ENCODE measurements around the gene RAB23. TPM values are rescaled to one million over a fixed set of nuclear protein-coding genes. Genes with fewer than 3 reads are reported as not detected.

The RAB23 gene
- total and polyA plus RNA-seq, 12 donors, result 2.3 to 14.7 (median 5.6) TPM

GRCh38 chr6:57165080-57165479, 57.0 kb downstream of the RAB23 start:
- H3K4me3 ChIP-seq, result no peak overlapping the region
- intact Hi-C loops (cut with DNase I), result no loop called here
- peaks cover 0 to 13% (median 10%) of the 10 kb centered on the region in 3 donors for H3K9me3 ChIP-seq (replicated peaks in 1 of 3)
- H3K36me3 ChIP-seq (replicated peaks in 1 of 2), result peaks cover 0 to 3% of the 10 kb centered on the region in 2 donors
- WGBS, 4 donors, result 95 to 100% (median 98%) methylated on average over 1 of the region's 1 CpG
- H3K27me3 ChIP-seq, result no peaks in the 10 kb centered on the region
- H3K27ac ChIP-seq, result no peak overlapping the region
- H3K4me1 ChIP-seq (replicated peaks in 1 of 2), result peaks cover 7 to 16% of the 10 kb centered on the region in 2 donors
- TF ChIP-seq POLR2A (IDR thresholded peaks at IDR 0.05) (no peak), CTCF (IDR thresholded peaks at IDR 0.05) (no peak)
- no peak for DNase-seq

GRCh38 chr6:57163956-57164355, 58.2 kb downstream of the RAB23 start:
- Histone ChIP-seq H3K27me3 (no peaks in the 10 kb centered on the region), H3K27ac (no peak overlapping the region), H3K4me1 (replicated peaks in 1 of 2) (peaks cover 7 to 16% of the 10 kb centered on the region in 2 donors), H3K36me3 (replicated peaks in 1 of 2) (peaks cover 0 to 3% of the 10 kb centered on the region in 2 donors), H3K4me3 (no peak overlapping the region), H3K9me3 (replicated peaks in 1 of 3) (peaks cover 0 to 13% (median 10%) of the 10 kb centered on the region in 3 donors)
- no peak for DNase-seq
- 89 to 100% (median 92%) methylated on average over 2 of the region's 2 CpGs for WGBS, 4 donors
- TF ChIP-seq CTCF (IDR thresholded peaks at IDR 0.05) (no peak), POLR2A (IDR thresholded peaks at IDR 0.05) (no peak)
- intact Hi-C loops (cut with DNase I), result no loop called here

- H3K4me3 ChIP-seq, result no peak overlapping the region
- no peak for TF ChIP-seq CTCF (IDR thresholded peaks at IDR 0.05)
- no peak for TF ChIP-seq POLR2A (IDR thresholded peaks at IDR 0.05)
- peaks cover 0 to 13% (median 10%) of the 10 kb centered on the region in 3 donors for H3K9me3 ChIP-seq (replicated peaks in 1 of 3)
- intact Hi-C loops (cut with DNase I), result no loop called here
- WGBS, 4 donors, result 45 to 47% (median 46%) methylated on average over 3 of the region's 3 CpGs
- DNase-seq, result peak in 1 of 7 donors; percentile 6
- peak overlapping the region in 3 of 5 donors; percentile 13 to 32 (median 32) for H3K27ac ChIP-seq
- peaks cover 7 to 10% of the 10 kb centered on the region in 2 donors for H3K4me1 ChIP-seq (replicated peaks in 1 of 2)
- no peaks in the 10 kb centered on the region for H3K27me3 ChIP-seq
- peaks cover 0 to 3% of the 10 kb centered on the region in 2 donors for H3K36me3 ChIP-seq (replicated peaks in 1 of 2)
Observed at GRCh38 chr6:57162516-57162915, 59.6 kb downstream of the RAB23 start.

- Histone ChIP-seq H3K36me3 (replicated peaks in 1 of 2) (peaks cover 0 to 3% of the 10 kb centered on the region in 2 donors), H3K27me3 (no peaks in the 10 kb centered on the region), H3K9me3 (replicated peaks in 1 of 3) (peaks cover 0 to 13% (median 10%) of the 10 kb centered on the region in 3 donors), H3K27ac (peak overlapping the region in 3 of 5 donors; percentile 13 to 32 (median 32)), H3K4me1 (replicated peaks in 1 of 2) (peaks cover 7 to 10% of the 10 kb centered on the region in 2 donors), H3K4me3 (no peak overlapping the region)
- WGBS, 4 donors, result 62 to 83% (median 81%) methylated on average over 2 of the region's 2 CpGs
- intact Hi-C loops (cut with DNase I), result no loop called here
- no peak for TF ChIP-seq POLR2A (IDR thresholded peaks at IDR 0.05)
- no peak for DNase-seq
Observed at GRCh38 chr6:57162028-57162427, 60.1 kb downstream of the RAB23 start.

GRCh38 chr6:57159127-57159526, 63.0 kb downstream of the RAB23 start:
- Histone ChIP-seq H3K36me3 (replicated peaks in 1 of 2) (peaks cover 0 to 15% of the 10 kb centered on the region in 2 donors), H3K9me3 (replicated peaks in 1 of 3) (no peaks in the 10 kb centered on the region), H3K4me3 (no peak overlapping the region), H3K27me3 (no peaks in the 10 kb centered on the region), H3K27ac (no peak overlapping the region), H3K4me1 (replicated peaks in 1 of 2) (peaks cover 7 to 10% of the 10 kb centered on the region in 2 donors)
- no peak for DNase-seq
- intact Hi-C loops (cut with DNase I), result no loop called here
- TF ChIP-seq POLR2A (IDR thresholded peaks at IDR 0.05) (no peak), CTCF (IDR thresholded peaks at IDR 0.05) (no peak)
- 93 to 97% (median 95%) methylated on average over 2 of the region's 2 CpGs for WGBS, 4 donors
